Stomach (tissue), 4 donors: ENCODE measurements around the gene EVI5L.

Experiments used
- CTCF ChIP-seq, 7 experiments: fragments of 450-650 bp in 4 of 7; fragments of 200-600 bp in 3 of 7; sonication (generic) in 3 of 7; IDR thresholded peaks; one replicate each; pipeline ENCODE4 v1.5.1; 2016 to 2019; ENCODE audit warnings: antibody characterized with exemption in 7 of 7, control low read depth in 2 of 7, mild to moderate bottlenecking in 1 of 7
- EP300 ChIP-seq: sonication (generic); formaldehyde crosslinking; IDR thresholded peaks from one replicate; pipeline ENCODE4 v1.6.1; 2017; ENCODE audit warnings: antibody characterized with exemption
- POLR2A ChIP-seq, 4 donors: fragments of 450-650 bp; IDR thresholded peaks; one replicate each; pipeline ENCODE4 v1.6.1; 2016; ENCODE audit warnings: antibody characterized with exemption in 4 of 4, control low read depth in 2 of 4, mild to moderate bottlenecking in 1 of 4, moderate library complexity in 1 of 4
- POLR2AphosphoS5 ChIP-seq, 3 donors: sonication (generic); formaldehyde crosslinking; IDR thresholded peaks; one replicate each; pipeline ENCODE4 v1.6.1; 2016; ENCODE audit warnings: antibody characterized with exemption in 3 of 3

- no peak for TF ChIP-seq POLR2AphosphoS5 (IDR thresholded peaks at IDR 0.05)
- TF ChIP-seq POLR2A (IDR thresholded peaks at IDR 0.05) = no peak
- TF ChIP-seq CTCF (IDR thresholded peaks at IDR 0.05) = no peak
- TF ChIP-seq EP300 = no peak
Measured at GRCh38 chr19:7866399-7867091, 36.5 kb downstream of the EVI5L start.
